Large intestine (tissue), 1 donor: ENCODE measurements around the gene KPRP. TPM values are rescaled to one million over a fixed set of nuclear protein-coding genes. Genes with fewer than 3 reads are reported as not detected.

Experiments used
- polyA plus RNA-seq: library from polyadenylated mRNA; unstranded; fragments of 120-200 nt; gene quantifications from one replicate; pipeline ENCODE4 v1.2.1, GENCODE V29; 2013

Gene KPRP
- polyA plus RNA-seq, 1 donor: not detected

Other genes starting within 250 kb of the KPRP start
- not detected for gene LCE5A, start 247.2 kb upstream of the KPRP start, polyA plus RNA-seq
- gene CRCT1, start 243.5 kb upstream of the KPRP start, polyA plus RNA-seq: not detected
- gene LCE3E, start 191.2 kb upstream of the KPRP start, polyA plus RNA-seq: not detected
- not detected for gene LCE3D, start 177.5 kb upstream of the KPRP start, polyA plus RNA-seq
- not detected for gene LCE3C, start 157.8 kb upstream of the KPRP start, polyA plus RNA-seq
- not detected for gene LCE3B, start 144.2 kb upstream of the KPRP start, polyA plus RNA-seq
- gene LCE3A, start 134.9 kb upstream of the KPRP start, polyA plus RNA-seq: not detected
- not detected for gene LCE2D, start 94.6 kb upstream of the KPRP start, polyA plus RNA-seq
- gene LCE2C, start 82.7 kb upstream of the KPRP start, polyA plus RNA-seq: not detected
- not detected for gene LCE2B, start 71.9 kb upstream of the KPRP start, polyA plus RNA-seq
- not detected for gene LCE2A, start 59.7 kb upstream of the KPRP start, polyA plus RNA-seq
- not detected for gene LCE4A, start 49.9 kb upstream of the KPRP start, polyA plus RNA-seq
- gene LCE1F, start 17.1 kb downstream of the KPRP start, polyA plus RNA-seq: not detected
- gene LCE1E, start 28.2 kb downstream of the KPRP start, polyA plus RNA-seq: not detected
- not detected for gene LCE1D, start 38.7 kb downstream of the KPRP start, polyA plus RNA-seq
- gene LCE1C, start 48.6 kb downstream of the KPRP start, polyA plus RNA-seq: not detected
- not detected for gene LCE1B, start 53.9 kb downstream of the KPRP start, polyA plus RNA-seq
- gene LCE1A, start 69.4 kb downstream of the KPRP start, polyA plus RNA-seq: not detected
- gene LCE6A, start 84.8 kb downstream of the KPRP start, polyA plus RNA-seq: not detected
- gene LCE7A, start 102.0 kb downstream of the KPRP start, polyA plus RNA-seq: not detected
- gene SMCP, start 120.3 kb downstream of the KPRP start, polyA plus RNA-seq: not detected
- gene IVL, start 150.5 kb downstream of the KPRP start, polyA plus RNA-seq: not detected
- not detected for gene SPRR5, start 189.2 kb downstream of the KPRP start, polyA plus RNA-seq
- not detected for gene SPRR4, start 212.6 kb downstream of the KPRP start, polyA plus RNA-seq
- gene SPRR1A, start 226.1 kb downstream of the KPRP start, polyA plus RNA-seq: not detected
- gene SPRR3, start 243.7 kb downstream of the KPRP start, polyA plus RNA-seq: not detected